ENCODE measurements around the gene METRNL.

The METRNL gene

GRCh38 chr17:83081684-83082201 is 2.3 kb downstream of the METRNL start:
- DNase-seq = no peak

DNA sequence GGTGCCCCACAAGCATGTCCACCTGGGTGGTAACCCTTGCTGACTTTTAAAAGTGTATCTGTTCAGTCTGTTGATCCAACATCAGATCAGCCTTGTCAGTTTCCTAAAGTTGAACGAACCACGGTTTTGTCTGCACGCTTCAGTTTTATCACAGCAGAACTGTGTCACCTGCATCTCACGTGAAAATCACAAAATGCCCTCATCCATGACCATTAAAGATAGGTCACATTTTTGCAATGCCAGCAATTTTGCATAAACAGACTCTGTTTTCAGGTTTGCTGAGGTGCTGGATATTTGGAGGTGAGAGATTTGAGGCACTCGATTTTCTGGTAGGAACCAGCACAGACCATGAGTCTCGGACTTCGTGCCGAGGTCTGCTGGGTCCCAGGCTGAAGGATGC is 3.0 kb downstream of the METRNL start:
- no peak for DNase-seq

GRCh38 chr17:83082909-83083367 is 3.5 kb downstream of the METRNL start:
- no peak for DNase-seq

DNA sequence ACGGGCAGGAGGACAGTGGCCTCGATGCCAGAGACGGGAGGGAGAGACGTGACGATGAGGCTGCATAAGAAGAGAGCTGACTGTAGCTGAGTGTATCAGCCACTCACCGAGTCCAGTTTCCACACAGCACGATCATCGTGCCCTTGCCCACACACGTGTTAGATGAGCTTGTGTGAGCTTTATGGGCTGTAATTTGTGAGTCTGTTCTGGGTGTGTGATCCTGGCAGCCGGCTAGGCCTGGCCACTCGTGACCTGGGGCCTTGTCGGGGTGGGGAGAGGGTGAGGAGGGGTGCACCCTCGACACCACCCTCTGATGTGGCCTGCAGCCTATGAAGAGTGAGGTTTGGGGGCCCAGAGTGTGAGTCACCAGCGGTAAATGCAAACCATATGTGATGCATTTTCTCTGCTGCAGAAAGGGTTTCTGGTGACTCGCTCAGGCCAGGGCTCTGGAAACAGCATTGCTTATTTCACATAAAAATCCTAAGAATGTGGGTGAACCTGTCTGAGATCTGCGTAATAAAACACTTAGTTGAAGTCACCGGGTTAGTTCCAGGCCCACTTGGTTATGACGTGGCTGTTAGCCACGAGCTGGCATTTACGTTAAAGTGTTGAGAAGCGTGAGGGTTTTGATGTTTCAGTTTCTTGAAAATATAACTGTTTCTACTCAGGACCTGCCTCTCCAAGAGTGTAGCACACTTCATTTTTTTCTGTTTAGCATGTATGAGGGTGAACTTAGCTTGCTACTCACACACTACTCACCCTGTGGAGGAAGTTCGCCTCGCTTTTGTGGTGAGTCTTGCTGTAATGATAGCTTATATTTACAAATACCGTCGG is 4.2 kb downstream of the METRNL start:
- no peak for DNase-seq

DNA sequence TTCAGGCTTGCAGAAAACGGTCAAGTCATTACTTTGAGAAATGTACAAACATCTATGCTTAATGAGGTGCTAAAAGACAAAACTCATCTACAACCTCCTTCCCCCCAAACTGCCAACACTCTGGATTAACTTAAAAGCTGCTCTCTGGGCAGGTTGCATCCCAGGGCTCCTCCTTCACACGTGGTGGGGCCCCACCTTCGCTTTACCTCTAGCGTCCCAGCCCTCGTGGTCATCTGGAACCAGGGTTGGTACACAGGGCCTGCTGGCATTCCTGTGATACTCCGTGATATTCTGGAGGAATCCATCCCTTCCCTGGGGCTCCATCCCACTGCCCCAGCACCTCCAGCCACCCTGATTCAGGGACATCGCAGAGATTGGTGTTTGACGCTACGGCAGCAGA is 4.8 kb downstream of the METRNL start:
- no peak for DNase-seq

DNA sequence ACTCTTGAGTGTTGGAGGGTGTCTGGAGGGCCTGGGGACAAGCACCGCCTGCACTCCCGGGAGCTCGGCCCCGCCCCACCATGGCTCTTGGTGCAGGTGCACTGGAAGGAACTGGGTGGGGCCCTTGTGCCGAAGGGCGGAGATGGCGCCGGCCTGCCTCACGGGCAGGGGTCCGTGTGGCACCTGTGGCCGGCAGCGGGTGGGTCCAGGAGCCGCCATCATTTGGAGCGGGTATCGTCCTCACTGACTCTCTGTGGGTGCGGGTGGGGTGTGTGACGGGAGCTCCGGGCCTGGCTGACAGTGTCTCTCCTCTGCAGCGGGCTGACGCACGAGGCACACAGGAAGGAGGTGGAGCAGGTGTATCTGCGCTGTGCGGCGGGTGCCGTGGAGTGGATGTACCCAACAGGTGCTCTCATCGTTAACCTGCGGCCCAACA is 5.2 kb downstream of the METRNL start:
- no peak for DNase-seq

- no peak for DNase-seq
These were observed 5.7 kb downstream of the METRNL start for GRCh38 chr17:83085103-83085502.

- no peak for DNase-seq
These were observed 6.3 kb downstream of the METRNL start for GRCh38 chr17:83085526-83086198.

GRCh38 chr17:83086199-83086880 is 6.9 kb downstream of the METRNL start:
- no peak for DNase-seq

- no peak for DNase-seq
These were observed 7.7 kb downstream of the METRNL start for GRCh38 chr17:83086907-83087787.

DNA sequence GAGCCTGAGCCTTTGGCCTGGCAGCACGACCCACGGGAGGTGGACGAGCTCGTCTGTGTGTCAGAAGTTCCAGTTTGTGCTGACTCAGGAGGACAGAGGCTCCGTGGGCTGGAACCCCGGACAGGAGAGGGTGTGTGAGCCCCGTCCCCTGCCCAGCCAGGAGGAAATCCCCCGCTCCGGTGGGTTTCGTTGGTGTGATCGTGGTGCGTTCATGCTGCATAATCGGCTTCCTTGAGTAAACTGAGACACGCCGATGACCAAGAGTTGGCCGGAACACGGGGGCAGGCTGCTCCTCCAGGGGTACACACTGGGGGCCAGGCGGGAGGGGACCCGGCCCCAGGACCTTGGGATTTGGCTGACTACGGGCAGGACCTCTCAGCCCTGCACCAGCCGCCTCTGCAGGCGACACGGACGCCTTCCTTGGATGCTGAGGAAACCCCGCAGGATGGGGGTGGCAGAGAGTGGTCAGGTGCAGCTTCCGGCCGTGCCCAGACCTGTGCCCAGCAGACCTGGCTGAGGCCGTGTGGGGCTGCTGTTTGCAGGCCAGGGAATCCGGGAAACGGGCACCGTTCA is 8.5 kb downstream of the METRNL start:
- DNase-seq = no peak

DNA sequence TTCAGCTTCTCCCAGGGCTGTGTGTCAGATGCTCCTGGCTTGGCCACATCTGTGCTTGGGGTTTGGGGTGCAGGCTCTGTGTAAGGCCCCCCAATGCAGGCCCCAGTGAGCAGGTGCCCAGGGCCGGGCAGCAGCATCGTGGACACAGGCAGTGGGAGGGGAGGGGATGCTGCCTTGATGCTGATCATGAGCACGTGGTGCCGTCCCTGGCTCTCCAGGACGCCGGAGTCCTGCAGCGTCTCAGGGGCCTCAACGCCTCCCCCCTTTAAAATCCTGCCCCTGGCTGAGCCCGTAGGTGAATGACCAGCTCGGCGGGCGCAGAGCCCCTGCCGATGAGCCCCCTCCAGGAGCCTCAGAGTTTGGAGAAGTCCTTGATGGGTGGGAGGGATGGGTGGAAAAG is 9.0 kb downstream of the METRNL start:
- no peak for DNase-seq

GRCh38 chr17:83088909-83089308 is 9.5 kb downstream of the METRNL start:
- DNase-seq = no peak

DNA sequence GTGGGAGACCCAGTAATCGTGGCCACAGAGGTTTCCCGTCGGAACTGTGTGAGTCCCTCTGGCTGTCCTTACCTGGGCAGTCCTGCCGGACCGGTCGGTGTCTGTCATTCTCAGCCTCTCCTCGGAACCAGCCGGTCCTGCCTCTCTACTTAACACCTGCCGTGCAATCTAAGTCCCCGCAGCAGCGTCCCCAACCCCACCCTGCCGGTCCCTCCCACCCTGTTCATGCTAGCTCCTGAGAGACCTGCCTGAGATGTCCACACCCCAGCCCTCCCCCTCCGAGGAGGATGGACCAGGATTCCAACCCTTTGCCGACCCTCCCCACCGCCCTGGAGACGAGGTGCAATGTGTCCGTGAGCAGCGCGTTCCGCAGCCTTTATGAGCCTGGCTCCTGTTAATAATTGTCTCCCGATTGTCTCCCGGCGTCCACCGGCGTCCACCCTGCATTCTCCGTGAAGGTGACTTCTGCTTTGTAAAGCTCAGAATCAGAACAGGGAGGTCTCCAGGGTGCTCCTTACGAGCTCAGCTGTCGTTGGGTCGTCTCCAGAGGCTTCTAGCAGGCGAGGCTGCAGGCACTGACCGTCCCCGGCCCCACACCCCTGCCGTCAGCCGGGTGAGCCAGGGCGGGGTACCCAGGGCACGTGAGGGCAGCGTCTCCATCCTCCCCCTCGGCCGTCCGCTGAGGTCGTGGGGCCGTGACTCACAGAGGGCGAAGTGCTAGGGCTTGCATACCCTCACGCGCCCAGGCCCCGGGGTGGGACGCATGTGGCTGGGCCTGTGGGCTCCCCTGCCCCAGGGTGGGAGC is 10.1 kb downstream of the METRNL start:
- no peak for DNase-seq

- DNase-seq = no peak
These were observed 11.2 kb downstream of the METRNL start for GRCh38 chr17:83090444-83091256.

- DNase-seq = no peak
These were observed 12.1 kb downstream of the METRNL start for GRCh38 chr17:83091257-83092141.

- DNase-seq = no peak
These were observed 12.8 kb downstream of the METRNL start for GRCh38 chr17:83092186-83092585.

GRCh38 chr17:83092931-83093330 is 13.5 kb downstream of the METRNL start:
- no peak for DNase-seq

DNA sequence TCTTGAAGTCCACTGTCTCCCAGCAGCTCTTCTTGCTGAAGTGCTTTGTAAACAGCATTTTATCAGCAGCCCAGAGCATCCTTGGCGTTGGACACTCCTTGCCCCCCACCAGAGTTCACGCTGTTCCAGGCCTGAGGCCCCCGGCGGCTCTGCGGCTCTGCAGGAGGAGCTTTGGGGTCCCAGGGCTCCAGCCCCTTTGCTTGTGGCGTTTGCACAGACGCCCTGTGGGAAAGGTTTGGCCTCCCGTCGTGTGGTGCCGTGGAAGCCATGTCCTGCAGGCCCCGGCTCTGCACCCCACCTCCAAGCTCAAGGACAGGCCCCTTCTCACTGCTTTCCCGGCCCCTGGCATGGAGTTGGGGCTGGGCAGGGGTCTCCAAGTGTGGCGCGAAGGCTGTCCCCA is 14.1 kb downstream of the METRNL start:
- DNase-seq = no peak
